ENCODE data around the gene TSGA10IP. TPM values are rescaled to one million over a fixed set of nuclear protein-coding genes. Genes with fewer than 3 reads are reported as not detected.
A peak's percentile ranks its signal among the peaks of the same experiment; 100 is the strongest.

The TSGA10IP gene
- total RNA-seq, 1 donor = not detected

GRCh38 chr11:65919573-65920371 lies 25.5 kb upstream of the TSGA10IP start:
- H3K4me3 ChIP-seq (ENCODE audit: insufficient read depth, low read length) = peak overlapping the region; percentile 92
- peak; percentile 91 for DNase-seq (ENCODE audit: insufficient read length, low spot score, missing footprints)
- peaks cover 69% of the 10 kb centered on the region for H3K79me2 ChIP-seq (ENCODE audit: insufficient read depth, low read length)
- no peaks in the 10 kb centered on the region for H3K9me3 ChIP-seq (ENCODE audit: low read depth, low read length)
- H2AFZ ChIP-seq (ENCODE audit: low read length) = no peak overlapping the region
- TF ChIP-seq CTCF (IDR thresholded peaks at IDR 0.05; ENCODE audit: extremely low read depth, low read depth, low read length) = no peak
- peak overlapping the region; percentile 94 for H3K4me2 ChIP-seq (ENCODE audit: insufficient read depth, low read length)
- H3K4me1 ChIP-seq (ENCODE audit: insufficient read depth, low read length) = peaks cover 50% of the 10 kb centered on the region
- no peaks in the 10 kb centered on the region for H3K27me3 ChIP-seq (ENCODE audit: insufficient read depth, low read length)
- peak overlapping the region; percentile 63 for H3K27ac ChIP-seq (ENCODE audit: low read depth, low read length)
- H4K20me1 ChIP-seq (ENCODE audit: insufficient read depth, low read length) = peaks cover 6% of the 10 kb centered on the region
- peaks cover 41% of the 10 kb centered on the region for H3K36me3 ChIP-seq (ENCODE audit: insufficient read depth, low read length)

GRCh38 chr11:65920372-65920802 lies 24.9 kb upstream of the TSGA10IP start:
- peak overlapping the region; percentile 94 for H3K4me2 ChIP-seq (ENCODE audit: insufficient read depth, low read length)
- no peaks in the 10 kb centered on the region for H3K27me3 ChIP-seq (ENCODE audit: insufficient read depth, low read length)
- no peak for TF ChIP-seq CTCF (IDR thresholded peaks at IDR 0.05; ENCODE audit: extremely low read depth, low read depth, low read length)
- peak; percentile 76 for DNase-seq (ENCODE audit: insufficient read length, low spot score, missing footprints)
- peak overlapping the region; percentile 92 for H3K4me3 ChIP-seq (ENCODE audit: insufficient read depth, low read length)
- peak overlapping the region; percentile 35 for H2AFZ ChIP-seq (ENCODE audit: low read length)
- no peaks in the 10 kb centered on the region for H3K9me3 ChIP-seq (ENCODE audit: low read depth, low read length)
- peaks cover 44% of the 10 kb centered on the region for H3K4me1 ChIP-seq (ENCODE audit: insufficient read depth, low read length)
- peak overlapping the region; percentile 63 for H3K27ac ChIP-seq (ENCODE audit: low read depth, low read length)
- peaks cover 66% of the 10 kb centered on the region for H3K79me2 ChIP-seq (ENCODE audit: insufficient read depth, low read length)
- peaks cover 45% of the 10 kb centered on the region for H3K36me3 ChIP-seq (ENCODE audit: insufficient read depth, low read length)
- H4K20me1 ChIP-seq (ENCODE audit: insufficient read depth, low read length) = peaks cover 6% of the 10 kb centered on the region

DNA sequence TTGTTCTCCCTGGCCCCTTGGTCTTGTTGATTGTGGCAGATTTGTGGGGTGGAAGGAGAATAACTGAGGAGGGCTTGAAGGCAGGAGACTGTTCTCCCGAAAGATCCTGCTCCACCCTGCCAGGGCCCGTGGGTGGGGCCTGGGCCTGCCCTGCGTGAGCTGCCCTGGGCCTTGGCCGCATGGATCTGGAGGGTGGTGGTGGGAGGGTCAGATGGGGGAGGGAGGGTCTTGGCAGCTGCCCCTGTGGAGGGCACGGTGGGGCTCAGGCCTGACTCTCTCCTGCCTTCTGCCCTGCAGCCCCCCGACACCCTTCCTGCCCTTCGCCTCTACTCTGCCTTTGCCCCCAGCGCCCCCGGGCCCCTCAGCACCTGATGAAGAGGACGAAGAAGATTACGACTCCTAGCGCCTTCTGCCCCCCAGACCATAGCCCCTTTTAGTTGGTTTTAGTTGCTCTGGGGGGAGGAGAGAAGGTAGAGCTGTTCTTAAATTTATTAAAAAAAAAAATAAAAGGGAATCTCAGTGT lies 24.2 kb upstream of the TSGA10IP start:
- DNase-seq (ENCODE audit: insufficient read length, low spot score, missing footprints) = peak; percentile 82
- TF ChIP-seq CTCF (IDR thresholded peaks at IDR 0.05; ENCODE audit: extremely low read depth, low read depth, low read length) = no peak
- peaks cover 6% of the 10 kb centered on the region for H4K20me1 ChIP-seq (ENCODE audit: insufficient read depth, low read length)
- peak overlapping the region; percentile 94 for H3K4me2 ChIP-seq (ENCODE audit: insufficient read depth, low read length)
- H3K27ac ChIP-seq (ENCODE audit: low read depth, low read length) = peak overlapping the region; percentile 11
- H3K27me3 ChIP-seq (ENCODE audit: insufficient read depth, low read length) = no peaks in the 10 kb centered on the region
- no peaks in the 10 kb centered on the region for H3K9me3 ChIP-seq (ENCODE audit: low read depth, low read length)
- H3K4me3 ChIP-seq (ENCODE audit: insufficient read depth, low read length) = peak overlapping the region; percentile 92
- peaks cover 45% of the 10 kb centered on the region for H3K36me3 ChIP-seq (ENCODE audit: insufficient read depth, low read length)
- H3K4me1 ChIP-seq (ENCODE audit: insufficient read depth, low read length) = peaks cover 38% of the 10 kb centered on the region
- H3K79me2 ChIP-seq (ENCODE audit: insufficient read depth, low read length) = peaks cover 66% of the 10 kb centered on the region
- no peak overlapping the region for H2AFZ ChIP-seq (ENCODE audit: low read length)

- Histone ChIP-seq H3K4me3 (ENCODE audit: insufficient read depth, low read length) (no peak overlapping the region), H3K9me3 (ENCODE audit: low read depth, low read length) (no peaks in the 10 kb centered on the region), H3K36me3 (ENCODE audit: insufficient read depth, low read length) (peaks cover 45% of the 10 kb centered on the region), H3K79me2 (ENCODE audit: insufficient read depth, low read length) (peaks cover 61% of the 10 kb centered on the region), H3K27ac (ENCODE audit: low read depth, low read length) (no peak overlapping the region), H3K4me1 (ENCODE audit: insufficient read depth, low read length) (peaks cover 30% of the 10 kb centered on the region), H4K20me1 (ENCODE audit: insufficient read depth, low read length) (peaks cover 6% of the 10 kb centered on the region), H2AFZ (ENCODE audit: low read length) (no peak overlapping the region), H3K27me3 (ENCODE audit: insufficient read depth, low read length) (no peaks in the 10 kb centered on the region), H3K4me2 (ENCODE audit: insufficient read depth, low read length) (no peak overlapping the region)
- TF ChIP-seq CTCF (IDR thresholded peaks at IDR 0.05; ENCODE audit: extremely low read depth, low read depth, low read length) = no peak
- DNase-seq (ENCODE audit: insufficient read length, low spot score, missing footprints) = no peak
These were observed 23.4 kb upstream of the TSGA10IP start for GRCh38 chr11:65921876-65922275.

Measured in osteoblast (primary cell).